WTC11 (cell line): Measurements from ENCODE around the gene ACTG2. TPM values are rescaled to one million over a fixed set of nuclear protein-coding genes. Genes with fewer than 3 reads are reported as not detected.
A peak's percentile ranks its signal among the peaks of the same experiment; 100 is the strongest.

Source experiments
- ATAC-seq: fragments of 200-7000 bp; cut with Tn5 transposase; 2 replicates; pipeline ENCODE4 v1.10.0; 2021; ENCODE audit warnings: mild to moderate bottlenecking, moderate library complexity
- CTCF ChIA-PET: fragments of 300-600 bp; sonication (Branson Sonifier 250); formaldehyde crosslinking; loops from one replicate; lab custom pipeline; 2021; ENCODE audit warnings: antibody characterized with exemption; lab: Charles Lee
- POLR2A ChIA-PET: fragments of 350-600 bp; sonication (Branson Sonifier 250); formaldehyde crosslinking; loops from one replicate; lab custom pipeline; 2021; ENCODE audit warnings: antibody characterized with exemption; lab: Charles Lee
- DNase-seq: peaks from one replicate; pipeline ENCODE4 v3.0.0; 2021; ENCODE audit warnings: low spot score
- H3K27ac Mint-ChIP-seq: 2 replicates; pipeline ENCODE4 v1.8.0; 2021; ENCODE audit warnings: mixed read lengths
- H3K27me3 Mint-ChIP-seq: 2 replicates; pipeline ENCODE4 v1.8.0; 2021; ENCODE audit warnings: low read depth, mild to moderate bottlenecking, moderate library complexity, mixed read lengths
- H3K36me3 Mint-ChIP-seq: 2 replicates; pipeline ENCODE4 v1.8.0; 2021; ENCODE audit warnings: mixed read lengths
- H3K4me1 Mint-ChIP-seq: 2 replicates; pipeline ENCODE4 v1.8.0; 2022; ENCODE audit warnings: mixed read lengths
- H3K4me3 Mint-ChIP-seq: 2 replicates; pipeline ENCODE4 v1.8.0; 2021; ENCODE audit warnings: mild to moderate bottlenecking, moderate library complexity, mixed read lengths
- H3K9me3 Mint-ChIP-seq: 2 replicates; pipeline ENCODE4 v1.8.0; 2021; ENCODE audit warnings: mixed read lengths
- ATF1 ChIP-seq: sonication (generic); formaldehyde crosslinking; IDR thresholded peaks from 2 replicates; pipeline ENCODE4 v1.8.1; 2023; ENCODE audit warnings: mild to moderate bottlenecking, moderate library complexity, missing genetic modification reagents
- ATF2 ChIP-seq: sonication (generic); formaldehyde crosslinking; IDR thresholded peaks from 2 replicates; pipeline ENCODE4 v1.8.1; 2022; ENCODE audit warnings: low read depth, missing genetic modification reagents, borderline replicate concordance
- ATF6 ChIP-seq: sonication (generic); formaldehyde crosslinking; IDR thresholded peaks from 2 replicates; pipeline ENCODE4 v1.8.1; 2023; ENCODE audit warnings: mild to moderate bottlenecking, missing genetic modification reagents
- CBFB ChIP-seq: sonication (generic); formaldehyde crosslinking; IDR thresholded peaks from 2 replicates; pipeline ENCODE4 v1.8.1; 2022; ENCODE audit warnings: mild to moderate bottlenecking, low read depth, missing genetic modification reagents
- E2F4 ChIP-seq: sonication (generic); formaldehyde crosslinking; IDR thresholded peaks from 2 replicates; pipeline ENCODE4 v1.8.1; 2022; ENCODE audit warnings: low read depth, mild to moderate bottlenecking, moderate library complexity, missing genetic modification reagents, borderline replicate concordance
- ERG ChIP-seq: fragments of 250-450 bp; sonication (Bioruptor Pico); IDR thresholded peaks from 2 replicates; pipeline ENCODE4 v1.8.0; 2021; ENCODE audit warnings: mild to moderate bottlenecking
- GABPB1 ChIP-seq: sonication (generic); formaldehyde crosslinking; IDR thresholded peaks from 2 replicates; pipeline ENCODE4 v1.8.1; 2023; ENCODE audit warnings: mild to moderate bottlenecking, missing genetic modification reagents
- HMGA2 ChIP-seq: fragments of 250-450 bp; sonication (Bioruptor Pico); IDR thresholded peaks from 2 replicates; pipeline ENCODE4 v1.4.0; 2021; ENCODE audit warnings: mild to moderate bottlenecking, moderate library complexity
- HMGXB4 ChIP-seq: sonication (generic); formaldehyde crosslinking; IDR thresholded peaks from 2 replicates; pipeline ENCODE4 v1.8.1; 2023; ENCODE audit warnings: mild to moderate bottlenecking, moderate library complexity, missing genetic modification reagents
- IRF2 ChIP-seq: sonication (generic); formaldehyde crosslinking; IDR thresholded peaks from 2 replicates; pipeline ENCODE4 v1.8.0; 2022; ENCODE audit warnings: low read depth, missing genetic modification reagents, borderline replicate concordance
- NR2C2 ChIP-seq: sonication (generic); formaldehyde crosslinking; IDR thresholded peaks from 2 replicates; pipeline ENCODE4 v1.8.0; 2022; ENCODE audit warnings: mild to moderate bottlenecking, missing genetic modification reagents
- SP1 ChIP-seq: sonication (generic); formaldehyde crosslinking; conservative IDR thresholded peaks from 2 replicates; pipeline ENCODE4 v1.8.1; 2022; ENCODE audit warnings: missing genetic modification reagents
- TCF7 ChIP-seq: sonication (generic); formaldehyde crosslinking; IDR thresholded peaks from 2 replicates; pipeline ENCODE4 v1.8.0; 2022; ENCODE audit warnings: mild to moderate bottlenecking, low read depth, missing genetic modification reagents, moderate library complexity
- TEAD4 ChIP-seq: sonication (generic); formaldehyde crosslinking; IDR thresholded peaks from 2 replicates; pipeline ENCODE4 v1.8.0; 2022; ENCODE audit warnings: mild to moderate bottlenecking, missing genetic modification reagents
- USF2 ChIP-seq: sonication (generic); formaldehyde crosslinking; IDR thresholded peaks from 2 replicates; pipeline ENCODE4 v1.8.1; 2023; ENCODE audit warnings: mild to moderate bottlenecking, missing genetic modification reagents, moderate library complexity
- ZBTB21 ChIP-seq: sonication (generic); formaldehyde crosslinking; IDR thresholded peaks from 2 replicates; pipeline ENCODE4 v1.8.1; 2023; ENCODE audit warnings: mild to moderate bottlenecking, missing genetic modification reagents, borderline replicate concordance
- ZNF281 ChIP-seq: sonication (generic); formaldehyde crosslinking; IDR thresholded peaks from 2 replicates; pipeline ENCODE4 v1.8.0; 2023; ENCODE audit warnings: mild to moderate bottlenecking, missing genetic modification reagents
- ZNF532 ChIP-seq: fragments of 250-450 bp; sonication (Bioruptor Pico); IDR thresholded peaks from 2 replicates; pipeline ENCODE4 v1.9.0; 2021; ENCODE audit warnings: mild to moderate bottlenecking, borderline replicate concordance
- total RNA-seq: library from RNA; stranded (reverse); gene quantifications from 3 replicates; pipeline ENCODE4 v1.2.3, GENCODE V29; 2021

ACTG2 gene
- total RNA-seq, 1 experiment from 2014 or later: 2.7 TPM

GRCh38 chr2:73926493-73927327 lies 33.9 kb downstream of the ACTG2 start, which contains the start of gene DGUOK (continued):
- TF ChIP-seq E2F4: no peak
- TF ChIP-seq HMGXB4 (CRISPR knock-in tag): no peak
- no peak for TF ChIP-seq ATF1
- TF ChIP-seq USF2 (CRISPR knock-in tag): no peak
- no peak for TF ChIP-seq ERG
- peak; percentile 84 for TF ChIP-seq GABPB1 (CRISPR knock-in tag)
- no peak for TF ChIP-seq NR2C2 (CRISPR knock-in tag)
- peak; percentile 58; the same call in 1 of the 2 replicates for TF ChIP-seq TEAD4 (CRISPR knock-in tag)
- TF ChIP-seq TCF7: no peak
- 0 out of 2 replicates have a peak, but pooled peaks have one; percentile 36 for TF ChIP-seq CBFB (CRISPR knock-in tag)
- TF ChIP-seq SP1 (CRISPR knock-in tag): peak; percentile 92
- TF ChIP-seq ZBTB21: peak; percentile 98
- 0 out of 2 replicates have a peak, but pooled peaks have one; percentile 7 for TF ChIP-seq HMGA2 (CRISPR knock-in tag)
- peak; percentile 63; the same call in 1 of the 2 replicates for TF ChIP-seq ZNF281 (CRISPR knock-in tag)

- ATAC-seq (no peak), DNase-seq (no peak)
- H3K9me3 Mint-ChIP-seq: no peaks in the 10 kb centered on the region
- peaks cover 4% of the 10 kb centered on the region for H3K27me3 Mint-ChIP-seq
- H3K4me3 Mint-ChIP-seq: peak overlapping the region; percentile 91
- ChIA-PET POLR2A (no interaction called here), CTCF (interaction anchor here (0.6 to 1.2 kb wide), 4 partner anchors 10 to 193 kb away, joined by 3 to 5 read pairs (median 4); no protein-coding TSS in a partner anchor)
- H3K36me3 Mint-ChIP-seq: no peaks in the 10 kb centered on the region
- peak overlapping the region; percentile 94 for H3K27ac Mint-ChIP-seq
- H3K4me1 Mint-ChIP-seq: peaks cover 26% of the 10 kb centered on the region
- TF ChIP-seq ATF6 (CRISPR knock-in tag) (no peak), ZNF532 (CRISPR knock-in tag) (no peak), ATF2 (CRISPR knock-in tag) (no peak), IRF2 (no peak)
These were observed 34.5 kb downstream of the ACTG2 start for GRCh38 chr2:73927344-73927743.
